AG09319 (cell line): ENCODE results near the gene HIVEP2.
"Not testable (repeated sequence)": the region's sequence is repeated elsewhere in the genome, so short reads cannot be mapped to it uniquely, and the experiment has no call there.

Experiments
- DNase-seq: peaks from one replicate; pipeline ENCODE4 v3.0.0-alpha.2; 2010; ENCODE audit warnings: low read depth; ENCODE audit errors: extremely low read depth
- TF ChIP-seq, protein P1 (sequence below): IDR thresholded peaks from 2 replicates; pipeline ENCODE4 v1.5.1; 2011; ENCODE audit warnings: low read depth, mild to moderate bottlenecking, inconsistent platforms, low read length, moderate library complexity

Gene HIVEP2, protein sequence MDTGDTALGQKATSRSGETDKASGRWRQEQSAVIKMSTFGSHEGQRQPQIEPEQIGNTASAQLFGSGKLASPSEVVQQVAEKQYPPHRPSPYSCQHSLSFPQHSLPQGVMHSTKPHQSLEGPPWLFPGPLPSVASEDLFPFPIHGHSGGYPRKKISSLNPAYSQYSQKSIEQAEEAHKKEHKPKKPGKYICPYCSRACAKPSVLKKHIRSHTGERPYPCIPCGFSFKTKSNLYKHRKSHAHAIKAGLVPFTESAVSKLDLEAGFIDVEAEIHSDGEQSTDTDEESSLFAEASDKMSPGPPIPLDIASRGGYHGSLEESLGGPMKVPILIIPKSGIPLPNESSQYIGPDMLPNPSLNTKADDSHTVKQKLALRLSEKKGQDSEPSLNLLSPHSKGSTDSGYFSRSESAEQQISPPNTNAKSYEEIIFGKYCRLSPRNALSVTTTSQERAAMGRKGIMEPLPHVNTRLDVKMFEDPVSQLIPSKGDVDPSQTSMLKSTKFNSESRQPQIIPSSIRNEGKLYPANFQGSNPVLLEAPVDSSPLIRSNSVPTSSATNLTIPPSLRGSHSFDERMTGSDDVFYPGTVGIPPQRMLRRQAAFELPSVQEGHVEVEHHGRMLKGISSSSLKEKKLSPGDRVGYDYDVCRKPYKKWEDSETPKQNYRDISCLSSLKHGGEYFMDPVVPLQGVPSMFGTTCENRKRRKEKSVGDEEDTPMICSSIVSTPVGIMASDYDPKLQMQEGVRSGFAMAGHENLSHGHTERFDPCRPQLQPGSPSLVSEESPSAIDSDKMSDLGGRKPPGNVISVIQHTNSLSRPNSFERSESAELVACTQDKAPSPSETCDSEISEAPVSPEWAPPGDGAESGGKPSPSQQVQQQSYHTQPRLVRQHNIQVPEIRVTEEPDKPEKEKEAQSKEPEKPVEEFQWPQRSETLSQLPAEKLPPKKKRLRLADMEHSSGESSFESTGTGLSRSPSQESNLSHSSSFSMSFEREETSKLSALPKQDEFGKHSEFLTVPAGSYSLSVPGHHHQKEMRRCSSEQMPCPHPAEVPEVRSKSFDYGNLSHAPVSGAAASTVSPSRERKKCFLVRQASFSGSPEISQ (N-terminal part only)

DNA sequence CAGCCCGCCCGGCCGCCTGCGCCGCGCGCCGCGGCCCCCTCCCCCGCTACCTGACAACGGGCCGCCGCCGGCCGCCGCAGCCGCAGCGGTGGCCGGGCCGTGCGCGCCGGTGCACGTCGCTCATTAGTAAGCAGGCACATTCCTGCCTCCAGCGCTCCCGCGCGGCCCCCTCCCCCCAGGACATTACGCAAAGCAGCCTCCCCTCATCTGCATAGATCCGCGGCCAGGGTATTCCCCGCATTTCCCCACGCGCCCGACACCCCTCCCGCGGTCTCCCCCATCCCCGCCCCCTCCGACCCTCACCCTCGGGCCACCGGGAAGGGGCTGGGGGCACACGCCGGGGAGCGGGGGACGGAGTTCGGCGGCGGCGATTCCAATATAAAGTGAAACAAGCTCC lies at the start of gene HIVEP2:
Gene HIVEP2, minus strand, starts transcription at position 128 of the 397 bp plus-strand sequence. CDS start 170,438 bp downstream, outside the sequence.
- no peak for DNase-seq

DNA sequence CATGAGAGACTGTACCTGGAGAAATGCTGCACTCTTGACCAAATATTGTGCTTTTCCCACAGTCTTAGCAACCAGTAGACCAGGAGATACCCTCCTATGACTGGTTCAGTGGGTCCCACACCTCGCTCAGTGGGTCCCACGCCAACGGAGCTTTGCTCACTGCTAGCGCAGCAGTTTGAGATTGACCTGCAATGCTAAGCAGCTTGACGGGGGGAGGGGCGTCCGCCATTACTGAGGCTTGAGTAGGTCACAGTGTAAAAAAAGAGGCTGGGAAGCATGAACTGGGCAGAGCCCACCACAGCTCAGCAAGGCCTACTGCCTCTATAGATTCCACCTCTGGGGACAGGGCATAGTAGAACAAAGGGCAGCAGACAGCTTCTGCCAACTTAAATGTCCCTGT lies 49.0 kb upstream of the HIVEP2 start:
- TF ChIP-seq, protein P1, sequence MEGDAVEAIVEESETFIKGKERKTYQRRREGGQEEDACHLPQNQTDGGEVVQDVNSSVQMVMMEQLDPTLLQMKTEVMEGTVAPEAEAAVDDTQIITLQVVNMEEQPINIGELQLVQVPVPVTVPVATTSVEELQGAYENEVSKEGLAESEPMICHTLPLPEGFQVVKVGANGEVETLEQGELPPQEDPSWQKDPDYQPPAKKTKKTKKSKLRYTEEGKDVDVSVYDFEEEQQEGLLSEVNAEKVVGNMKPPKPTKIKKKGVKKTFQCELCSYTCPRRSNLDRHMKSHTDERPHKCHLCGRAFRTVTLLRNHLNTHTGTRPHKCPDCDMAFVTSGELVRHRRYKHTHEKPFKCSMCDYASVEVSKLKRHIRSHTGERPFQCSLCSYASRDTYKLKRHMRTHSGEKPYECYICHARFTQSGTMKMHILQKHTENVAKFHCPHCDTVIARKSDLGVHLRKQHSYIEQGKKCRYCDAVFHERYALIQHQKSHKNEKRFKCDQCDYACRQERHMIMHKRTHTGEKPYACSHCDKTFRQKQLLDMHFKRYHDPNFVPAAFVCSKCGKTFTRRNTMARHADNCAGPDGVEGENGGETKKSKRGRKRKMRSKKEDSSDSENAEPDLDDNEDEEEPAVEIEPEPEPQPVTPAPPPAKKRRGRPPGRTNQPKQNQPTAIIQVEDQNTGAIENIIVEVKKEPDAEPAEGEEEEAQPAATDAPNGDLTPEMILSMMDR: no peak
- no peak for DNase-seq

More for the DNA sequence above, at the start of gene HIVEP2:
- TF ChIP-seq, protein P1: no peak; the same call in 1 of the 2 replicates

DNA sequence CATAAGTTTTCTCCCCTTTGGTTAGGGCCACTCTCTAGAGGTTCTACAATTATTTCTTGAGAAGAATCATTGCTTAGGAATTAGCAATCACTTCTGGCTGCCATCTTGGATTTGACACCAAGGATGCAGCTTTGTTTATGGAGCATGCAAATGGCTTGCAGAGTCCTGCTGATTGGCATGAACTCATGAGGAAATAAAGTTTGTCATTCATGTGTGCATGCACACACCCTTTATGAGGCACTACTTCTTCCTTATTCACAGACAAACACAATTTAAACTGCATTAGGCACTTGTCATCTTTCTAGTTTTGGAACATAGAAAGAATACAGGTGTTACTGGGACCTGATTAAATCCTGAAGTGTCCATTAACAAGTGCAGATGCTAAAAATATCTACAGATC lies 42.5 kb upstream of the HIVEP2 start:
- DNase-seq: no peak
- TF ChIP-seq, protein P1: no peak

DNA sequence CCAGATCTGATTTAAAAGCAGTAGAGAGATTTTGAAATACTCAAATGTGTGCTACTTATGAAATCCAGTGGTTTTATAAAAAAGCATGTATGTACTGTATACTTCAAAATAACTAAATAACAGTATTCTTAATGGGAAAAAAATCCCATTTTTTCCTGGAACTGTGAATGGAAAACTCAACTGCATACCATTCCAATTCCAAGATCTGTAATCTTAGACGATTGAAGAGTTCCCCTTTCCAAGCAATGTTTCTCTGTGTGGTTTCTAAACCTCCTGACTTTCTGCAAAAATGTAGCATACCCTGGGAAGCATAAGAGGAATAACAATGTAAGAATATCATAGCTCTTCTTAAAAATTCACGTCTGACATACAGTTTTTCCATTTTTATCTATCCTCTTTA lies 40.3 kb upstream of the HIVEP2 start:
- TF ChIP-seq, protein P1: no peak
- DNase-seq: no peak

DNA sequence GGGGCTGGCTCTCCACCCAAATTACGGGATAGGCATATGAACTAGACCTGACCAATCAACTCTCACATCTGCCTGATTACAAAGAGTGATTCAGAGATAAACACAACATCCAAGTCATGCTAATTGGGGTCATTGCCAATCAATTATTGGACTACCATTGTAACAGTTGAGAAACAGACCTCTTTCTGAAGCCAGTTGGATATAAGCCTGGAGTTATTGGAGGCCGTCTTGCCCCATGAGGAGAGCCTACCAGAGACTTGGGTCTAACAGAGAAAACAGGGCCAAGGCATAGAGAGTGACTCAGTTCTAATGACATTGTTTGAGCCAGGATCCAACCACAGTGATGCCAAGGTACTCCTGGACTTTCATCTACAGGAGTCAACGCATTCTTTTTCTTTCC lies 39.4 kb upstream of the HIVEP2 start:
- no peak for DNase-seq
- TF ChIP-seq, protein P1: no peak

DNA sequence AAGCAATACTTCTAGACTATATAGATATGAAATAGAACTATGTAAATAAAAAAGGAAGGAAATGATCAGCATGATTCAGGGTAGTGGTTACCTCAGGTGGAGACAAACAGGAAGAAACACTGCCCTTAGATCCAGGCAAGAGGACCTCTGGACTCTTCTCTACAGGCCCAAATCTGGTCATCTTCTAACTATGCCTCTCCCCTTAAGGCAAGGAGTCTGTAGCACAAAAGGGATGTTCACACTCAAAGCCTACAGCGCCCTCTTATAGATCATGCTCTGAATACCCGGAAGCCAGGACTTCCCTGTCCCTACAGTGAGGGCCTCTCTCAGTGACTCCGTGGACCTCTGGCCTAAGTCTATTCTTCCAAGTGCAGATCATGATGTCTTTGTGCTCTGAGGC lies 30.4 kb upstream of the HIVEP2 start:
- DNase-seq: no peak
- TF ChIP-seq, protein P1: no peak

DNA sequence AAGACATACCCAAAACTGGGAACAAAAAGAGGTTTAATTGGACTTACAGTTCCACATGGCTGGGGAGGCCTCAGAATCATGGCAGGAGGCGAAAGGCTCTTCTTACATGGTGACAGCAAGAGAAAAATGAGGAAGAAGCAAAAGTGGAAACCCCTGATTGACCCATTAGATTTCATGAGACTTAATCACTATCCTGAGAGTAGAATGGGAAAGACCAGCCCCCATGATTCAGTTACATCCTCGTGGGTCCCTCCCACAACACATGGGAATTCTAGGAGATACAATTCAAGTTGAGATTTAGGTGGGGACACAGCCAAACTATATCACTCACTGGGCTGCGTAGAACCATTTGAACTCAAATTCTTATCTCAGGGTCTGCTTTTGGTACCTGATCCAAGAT lies 26.0 kb upstream of the HIVEP2 start:
- DNase-seq: not testable (repeated sequence)
